IMR-90 (cell line): ENCODE results near the gene PCBP3. TPM values are rescaled to one million over a fixed set of nuclear protein-coding genes. Genes with fewer than 3 reads are reported as not detected.

Experiments
- ATAC-seq: fragments of 200-7000 bp; cut with Tn5 transposase; 2 replicates; pipeline ENCODE4 v1.9.1; 2020; ENCODE audit warnings: low read depth, mild to moderate bottlenecking, moderate library complexity
- Bru-seq: library from RNA; stranded (reverse); fragments of 400-500 nt; gene quantifications from one replicate; lab custom pipeline; 2021; lab: Mats Ljungman, UMichigan
- BruChase-seq, 2 experiments: library from RNA; stranded (reverse); fragments of 400-500 nt; gene quantifications; one replicate each; lab custom pipeline; 2021; lab: Mats Ljungman, UMichigan
- BruUV-seq: library from RNA; stranded (reverse); fragments of 400-500 nt; replicated peaks from 2 replicates; lab custom pipeline; 2021; lab: Mats Ljungman, UMichigan
- CTCF ChIA-PET: fragments of 300-600 bp; formaldehyde crosslinking; extraction: SDS; loops from one replicate; lab custom pipeline; 2021; ENCODE audit warnings: antibody characterized with exemption; lab: Yijun Ruan, JAX
- POLR2A ChIA-PET: fragments of 300-600 bp; sonication (Branson Sonifier 250); formaldehyde crosslinking; loops from one replicate; lab custom pipeline; 2022; ENCODE audit warnings: antibody characterized with exemption; ENCODE audit not compliant: unreplicated experiment; lab: Charles Lee
- DNase-seq: peaks from one replicate; pipeline ENCODE4 v3.0.0; 2013
- H2AFZ ChIP-seq: replicated peaks from 2 replicates; pipeline ENCODE3; 2013; ENCODE audit warnings: low read length, mild to moderate bottlenecking; ENCODE audit not compliant: poor library complexity
- H2AK5ac ChIP-seq: 2 replicates; pipeline ENCODE4 v1.6.1; 2013; ENCODE audit warnings: low read depth, low read length, inconsistent platforms
- H2AK9ac ChIP-seq: replicated peaks from 2 replicates; pipeline ENCODE3; 2013; ENCODE audit warnings: mild to moderate bottlenecking, low read depth, low read length, moderate library complexity; ENCODE audit not compliant: poor library complexity
- H2BK120ac ChIP-seq: 2 replicates; pipeline ENCODE4 v1.6.1; 2013; ENCODE audit warnings: low read depth, low read length, inconsistent platforms
- H2BK15ac ChIP-seq: 3 replicates; pipeline ENCODE4 v1.6.1; 2013; ENCODE audit warnings: low read depth, low read length, inconsistent platforms
- H2BK20ac ChIP-seq: 2 replicates; pipeline ENCODE4 v1.6.1; 2013; ENCODE audit warnings: low read depth, mild to moderate bottlenecking, inconsistent platforms, low read length, moderate library complexity
- H2BK5ac ChIP-seq: 2 replicates; pipeline ENCODE4 v1.6.1; 2013; ENCODE audit warnings: mild to moderate bottlenecking, low read depth, low read length, inconsistent platforms; ENCODE audit not compliant: poor library complexity, severe bottlenecking
- H3K14ac ChIP-seq: replicated peaks from 2 replicates; pipeline ENCODE4 v1.6.1; 2013; ENCODE audit warnings: low read depth, low read length, inconsistent platforms
- H3K18ac ChIP-seq: 2 replicates; pipeline ENCODE4 v1.6.1; 2013; ENCODE audit warnings: low read depth, low read length, control low read depth
- H3K23ac ChIP-seq: 2 replicates; pipeline ENCODE4 v1.6.1; 2013; ENCODE audit warnings: low read depth, low read length, inconsistent platforms
- H3K27ac ChIP-seq: 2 replicates; pipeline ENCODE4 v1.5.1; 2013; ENCODE audit warnings: mild to moderate bottlenecking, control low read depth, low read length; ENCODE audit not compliant: insufficient read depth
- H3K27me3 ChIP-seq: 2 replicates; pipeline ENCODE4 v1.6.1; 2013; ENCODE audit warnings: low read length; ENCODE audit not compliant: control insufficient read depth, insufficient read depth
- H3K36me3 ChIP-seq: 2 replicates; pipeline ENCODE4 v1.6.1; 2013; ENCODE audit warnings: low read length, mixed read lengths; ENCODE audit not compliant: control insufficient read depth, insufficient read depth
- H3K4ac ChIP-seq: 2 replicates; pipeline ENCODE4 v1.6.1; 2013; ENCODE audit warnings: low read depth, low read length, inconsistent platforms
- H3K4me1 ChIP-seq: 2 replicates; pipeline ENCODE4 v1.6.1; 2013; ENCODE audit warnings: low read length, mixed read lengths; ENCODE audit not compliant: control insufficient read depth, insufficient read depth
- H3K4me2 ChIP-seq: 2 replicates; pipeline ENCODE4 v1.6.1; 2013; ENCODE audit warnings: low read depth, mild to moderate bottlenecking, control low read depth, low read length, moderate library complexity
- H3K4me3 ChIP-seq: 2 replicates; pipeline ENCODE4 v1.5.1; 2013; ENCODE audit warnings: low read depth, mild to moderate bottlenecking, control low read depth, low read length, moderate library complexity; ENCODE audit not compliant: insufficient read depth
- H3K56ac ChIP-seq: 2 replicates; pipeline ENCODE4 v1.6.1; 2013; ENCODE audit warnings: low read length, inconsistent platforms; ENCODE audit not compliant: insufficient read depth; ENCODE audit errors: extremely low read depth
- H3K79me1 ChIP-seq, 2 experiments: 2 replicates each; pipeline ENCODE4 v1.6.1; 2013; ENCODE audit warnings: low read length in 2 of 2, inconsistent platforms in 1 of 2, low read depth in 1 of 2
- H3K9ac ChIP-seq: 2 replicates; pipeline ENCODE4 v1.6.1; 2013; ENCODE audit warnings: low read depth, low read length, control low read depth
- H3K9me1 ChIP-seq: 2 replicates; pipeline ENCODE4 v1.6.1; 2013; ENCODE audit warnings: low read length, inconsistent platforms; ENCODE audit not compliant: insufficient read depth
- H3K9me3 ChIP-seq: 2 replicates; pipeline ENCODE4 v1.6.1; 2013; ENCODE audit warnings: low read length; ENCODE audit not compliant: control insufficient read depth, insufficient read depth
- H4K20me1 ChIP-seq: 2 replicates; pipeline ENCODE4 v1.6.1; 2013; ENCODE audit warnings: low read length, inconsistent platforms; ENCODE audit not compliant: insufficient read depth
- H4K5ac ChIP-seq: 2 replicates; pipeline ENCODE4 v1.6.1; 2013; ENCODE audit warnings: mild to moderate bottlenecking, low read depth, low read length, control low read depth
- H4K8ac ChIP-seq, 2 experiments: 2 replicates each; pipeline ENCODE4 v1.6.1; 2013; ENCODE audit warnings: low read depth in 2 of 2, low read length in 2 of 2, control low read depth in 1 of 2, inconsistent platforms in 1 of 2
- H4K91ac ChIP-seq: 2 replicates; pipeline ENCODE4 v1.6.1; 2013; ENCODE audit warnings: low read depth, low read length, inconsistent platforms; ENCODE audit not compliant: insufficient read depth
- CTCF ChIP-seq: conservative IDR thresholded peaks from 2 replicates; pipeline ENCODE4 v1.5.1; 2012; ENCODE audit warnings: mild to moderate bottlenecking, low read depth, low read length, improper control_type of control experiment
- ELK1 ChIP-seq: fragments of 150-350 bp; IDR thresholded peaks from 2 replicates; pipeline ENCODE4 v1.6.1; 2016; ENCODE audit warnings: low read depth, mild to moderate bottlenecking, low read length, moderate library complexity, borderline replicate concordance
- MAFK ChIP-seq: IDR thresholded peaks from 2 replicates; pipeline ENCODE4 v1.6.1; 2012; ENCODE audit warnings: low read depth, low read length, improper control_type of control experiment
- MAZ ChIP-seq: IDR thresholded peaks from 2 replicates; pipeline ENCODE4 v1.6.1; 2012; ENCODE audit warnings: low read depth, mild to moderate bottlenecking, low read length, improper control_type of control experiment, moderate library complexity, borderline replicate concordance
- POLR2A ChIP-seq: IDR thresholded peaks from 2 replicates; pipeline ENCODE4 v1.6.1; 2012; ENCODE audit warnings: mild to moderate bottlenecking, low read depth, low read length
- SMC3 ChIP-seq: fragments of 150-350 bp; IDR thresholded peaks from 2 replicates; pipeline ENCODE4 v1.6.1; 2016; ENCODE audit warnings: low read depth, mild to moderate bottlenecking, antibody characterized with exemption, low read length, moderate library complexity
- WGBS, 2 experiments: methylation state at CpG; one replicate each; pipeline versions ENCODE4 v1.1.5 to v1.1.7; 2013; ENCODE audit warnings: missing lambda C conversion rate in 2 of 2; ENCODE audit not compliant: insufficient read length in 1 of 2; ENCODE audit errors: extremely low coverage in 2 of 2; 5-methylcytosine and 5-hydroxymethylcytosine counted together
- dilution Hi-C: fragments of 300-500 bp; cut with HindIII; formaldehyde crosslinking; loops from one replicate; pipeline ENCODE4 v1.14.3; 2018; ENCODE audit warnings: low sequenced_read_pairs; ENCODE audit not compliant: unreplicated experiment
- in situ Hi-C: fragments of 300-500 bp; cut with MboI; formaldehyde crosslinking; loops from 3 replicates; pipeline ENCODE4 v1.14.3; 2019; ENCODE audit warnings: low sequenced_read_pairs, inconsistent platforms, mixed read lengths
- intact Hi-C: fragments of 100-400 bp; cut with micrococcal nuclease; formaldehyde crosslinking; loops from 2 replicates; pipeline ENCODE4 v1.10.0; 2022
- long read RNA-seq: library from polyadenylated mRNA; unstranded; transcript quantifications from one replicate; pipeline ENCODE4 v2.0.0, GENCODE V29; 2021; ENCODE audit not compliant: unreplicated experiment
- polyA plus RNA-seq, 3 experiments: library from polyadenylated mRNA; depleted of rRNA; stranded (reverse); fragments of >200 nt; gene quantifications; 2 replicates each; pipeline ENCODE4 v1.2.3, GENCODE V29; 2012; ENCODE audit warnings: low replicate concordance in 1 of 3
- total RNA-seq: library from RNA; depleted of rRNA; stranded (reverse); fragments of >200 nt; gene quantifications from 2 replicates; pipeline ENCODE4 v1.2.3, GENCODE V29; 2012; rRNA removed

Gene PCBP3
- total RNA-seq = 2.5 and 2.9 TPM in 2 replicates
- polyA plus RNA-seq (2012; rRNA removed) = 3.7 and 3.9 TPM in 2 replicates
- 4.4 and 7.4 TPM in 2 replicates for polyA plus RNA-seq (2012; cell fraction: cytosol; rRNA removed)
- polyA plus RNA-seq (2012; cell fraction: nucleus; rRNA removed; ENCODE audit: low replicate concordance) = 8.7 and 10.4 TPM in 2 replicates
- percentile 67 among the genes with signal in this experiment for Bru-seq, nascent RNA
- percentile 73 among the genes with signal in this experiment for BruChase-seq, experiment 1, labeled RNA remaining after a 6-hour chase
- BruChase-seq, experiment 2, labeled RNA remaining after a 2-hour chase = percentile 81 among the genes with signal in this experiment
- long read RNA-seq, partial matches to known transcripts = 3 of 21 reads
- long read RNA-seq, other reads (novel, unspliced or antisense) = 17 of 21 reads

GRCh38 chr21:45643021-45643980 is at the start of gene PCBP3:
Gene PCBP3, plus strand, starts transcription at chr21:45643725. Its CDS starts 206,361 bp downstream, at chr21:45850086.
- Histone ChIP-seq H2BK5ac (no peak within 1 kb of the TSS), H3K4ac (no peak within 1 kb of the TSS), H4K8ac (no peak within 1 kb of the TSS), H2AK5ac (no peak within 1 kb of the TSS), H2BK120ac (no peak within 1 kb of the TSS), H4K5ac (no peak within 1 kb of the TSS), H2BK15ac (no peak within 1 kb of the TSS), H3K9me3 (no peaks in the 10 kb centered on the region), H3K9me1 (no peaks in the 10 kb centered on the region), H3K79me1 (peaks cover 4 to 14% of the 10 kb centered on the region in 2 experiments; a peak in 2 of 4 replicates), H2BK20ac (no peak within 1 kb of the TSS), H4K20me1 (peaks cover 8% of the 10 kb centered on the region; the same call in 1 of the 2 replicates), H4K91ac (no peak within 1 kb of the TSS), H3K27ac (no peak within 1 kb of the TSS; the same call in 1 of the 2 replicates), H3K27me3 (peaks cover 7% of the 10 kb centered on the region; the same call in 1 of the 2 replicates), H3K36me3 (no peaks in the 10 kb centered on the region), H3K14ac (no peak within 1 kb of the TSS), H3K56ac (no peak within 1 kb of the TSS), H3K4me3 (peak within 1 kb of the TSS; percentile 72), H3K9ac (peak within 1 kb of the TSS; percentile 40; the same call in 1 of the 2 replicates), H3K23ac (no peak within 1 kb of the TSS), H2AK9ac (no peak within 1 kb of the TSS), H3K18ac (no peak within 1 kb of the TSS), H3K4me2 (peak within 1 kb of the TSS; percentile 81), H2AFZ (peak within 1 kb of the TSS; percentile 83), H3K4me1 (no peaks in the 10 kb centered on the region)
- ChIA-PET POLR2A (no interaction called here), CTCF (no interaction called here)
- dilution Hi-C loops = no loop called here
- in situ Hi-C loops = no loop called here
- ATAC-seq (peak; percentile 86), DNase-seq (peak; percentile 89)
- BruUV-seq = no TSS peak
- 1% methylated on average over 31 of the region's 120 CpGs; no CpG with 5 or more reads in 1 of the 2 experiments for WGBS, 2 experiments
- intact Hi-C loops = loop anchor here (2.0 to 5.0 kb wide), 3 partner anchors 30 to 174 kb away; no protein-coding TSS in a partner anchor
- no peak for TF ChIP-seq SMC3
- peak; percentile 86 for TF ChIP-seq POLR2A
- TF ChIP-seq ELK1 = no peak
- TF ChIP-seq CTCF = no peak
- TF ChIP-seq MAFK = no peak
- TF ChIP-seq MAZ = peak; percentile 23; the same call in 1 of the 2 replicates
